Erythroblast (primary cell): ENCODE measurements around the gene PLD3.

ENCODE experiments used
- DNase-seq, 2 experiments: peaks; one replicate each; lab custom pipeline; 2025; lab: John Stamatoyannopoulos, UW
- GATA1 ChIP-seq: IDR thresholded peaks from 2 replicates; pipeline ENCODE4 v1.6.1; 2011; ENCODE audit warnings: low read depth, mild to moderate bottlenecking, control low read depth, low read length, moderate library complexity
- POLR2A ChIP-seq: IDR thresholded peaks from 2 replicates; pipeline ENCODE4 v1.6.1; 2011; ENCODE audit warnings: mild to moderate bottlenecking, low read length

Gene PLD3

GRCh38 chr19:40337594-40337993 lies 10.9 kb upstream of the PLD3 start:
- DNase-seq: no peak
- TF ChIP-seq POLR2A: no peak
- TF ChIP-seq GATA1: no peak

GRCh38 chr19:40339018-40339728 lies 9.3 kb upstream of the PLD3 start:
- TF ChIP-seq GATA1: no peak
- TF ChIP-seq POLR2A: no peak
- DNase-seq: no peak

GRCh38 chr19:40341601-40342482 lies 6.7 kb upstream of the PLD3 start:
- TF ChIP-seq POLR2A (no peak), GATA1 (no peak)
- DNase-seq: no peak

GRCh38 chr19:40342644-40343311 lies 5.7 kb upstream of the PLD3 start:
- TF ChIP-seq GATA1 (no peak), POLR2A (no peak)
- DNase-seq: no peak

- no peak for TF ChIP-seq POLR2A
- peak in 1 of 2 experiments; percentile 25 for DNase-seq
These were observed 4.1 kb upstream of the PLD3 start for GRCh38 chr19:40344422-40344821.

- peak; percentile 76 for DNase-seq
- TF ChIP-seq GATA1: no peak
- TF ChIP-seq POLR2A: no peak
These were observed 539 bp downstream of the PLD3 start for GRCh38 chr19:40348961-40349507.

GRCh38 chr19:40355975-40356680 lies 7.6 kb downstream of the PLD3 start:
- TF ChIP-seq GATA1 (no peak), POLR2A (no peak)
- no peak for DNase-seq

- TF ChIP-seq POLR2A: no peak
- no peak for TF ChIP-seq GATA1
- no peak for DNase-seq
These were observed 8.4 kb downstream of the PLD3 start for GRCh38 chr19:40356681-40357595.

- TF ChIP-seq POLR2A: no peak
- TF ChIP-seq GATA1: no peak
- DNase-seq: no peak
These were observed 9.1 kb downstream of the PLD3 start for GRCh38 chr19:40357640-40358039.

GRCh38 chr19:40358773-40359172 lies 10.3 kb downstream of the PLD3 start:
- DNase-seq: no peak

GRCh38 chr19:40360020-40360707 lies 11.7 kb downstream of the PLD3 start:
- DNase-seq: no peak
- TF ChIP-seq POLR2A (no peak), GATA1 (no peak)

More at GRCh38 chr19:40358773-40359172, 10.3 kb downstream of the PLD3 start:
- no peak for TF ChIP-seq POLR2A
- TF ChIP-seq GATA1: no peak

- no peak for TF ChIP-seq GATA1
- no peak for TF ChIP-seq POLR2A
- DNase-seq: no peak
These were observed 12.3 kb downstream of the PLD3 start for GRCh38 chr19:40360708-40361241.
